ENCODE measurements around the gene EVA1A.

Gene EVA1A, protein sequence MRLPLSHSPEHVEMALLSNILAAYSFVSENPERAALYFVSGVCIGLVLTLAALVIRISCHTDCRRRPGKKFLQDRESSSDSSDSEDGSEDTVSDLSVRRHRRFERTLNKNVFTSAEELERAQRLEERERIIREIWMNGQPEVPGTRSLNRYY

GRCh38 chr2:75560768-75561565, at the start of gene EVA1A:
Gene EVA1A (minus strand): TSS chr2:75560939. CDS start chr2:75518140, 42,799 bp downstream.
- DNase-seq (ENCODE audit: low read depth in 2 of 2): no peak

- no peak for DNase-seq (ENCODE audit: low read depth in 2 of 2)
These were observed 49.3 kb upstream of the EVA1A start for GRCh38 chr2:75609937-75610508.

GRCh38 chr2:75609334-75609689, 48.6 kb upstream of the EVA1A start:
- no peak for DNase-seq (ENCODE audit: low read depth in 2 of 2)

- peak; percentile 5 for DNase-seq (ENCODE audit: low read depth in 2 of 2)
These were observed 48.1 kb upstream of the EVA1A start for GRCh38 chr2:75608684-75609333.

- no peak for DNase-seq (ENCODE audit: low read depth in 2 of 2)
These were observed 47.4 kb upstream of the EVA1A start for GRCh38 chr2:75607988-75608683.

GRCh38 chr2:75607400-75607798, 46.7 kb upstream of the EVA1A start:
- DNase-seq (ENCODE audit: low read depth in 2 of 2): no peak

GRCh38 chr2:75606761-75607399, 46.1 kb upstream of the EVA1A start:
- DNase-seq (ENCODE audit: low read depth in 2 of 2): no peak

DNA sequence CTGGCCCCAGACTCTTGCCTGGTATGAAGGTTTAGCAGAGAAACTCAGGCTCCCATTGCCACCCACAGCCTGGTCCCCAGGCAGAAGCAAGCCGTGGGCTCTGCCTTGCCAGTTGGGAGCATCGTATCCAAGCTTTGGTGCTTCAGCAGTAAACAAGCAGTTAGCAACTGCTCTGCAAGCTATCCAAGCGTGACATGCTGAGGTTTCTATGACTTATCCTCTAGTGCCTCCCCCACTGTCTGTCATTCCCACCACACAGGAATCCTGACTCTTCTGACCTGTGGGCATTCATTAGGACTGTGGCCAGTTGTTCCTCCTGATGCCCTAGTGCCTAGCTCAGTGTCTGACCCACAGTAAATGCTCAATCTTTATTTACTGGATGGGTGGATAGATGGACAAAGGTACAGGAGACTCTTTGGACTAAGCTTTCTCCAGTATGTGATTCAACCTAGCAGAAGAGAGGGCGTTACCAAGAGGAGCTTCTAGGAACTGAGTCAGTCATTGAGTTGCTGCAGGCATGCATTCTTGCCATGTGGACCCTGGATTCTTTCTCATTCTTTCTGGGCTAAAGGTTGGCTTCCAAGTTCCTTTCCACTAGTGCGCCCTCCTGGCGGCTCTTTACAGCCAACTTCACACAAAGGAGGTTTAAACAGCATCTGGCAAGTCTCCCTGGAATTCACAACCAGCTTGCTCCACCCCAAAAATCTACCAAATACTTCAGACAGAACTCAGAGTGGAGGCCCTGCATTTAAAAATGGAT, 45.2 kb upstream of the EVA1A start:
- DNase-seq (ENCODE audit: low read depth in 2 of 2): no peak

DNA sequence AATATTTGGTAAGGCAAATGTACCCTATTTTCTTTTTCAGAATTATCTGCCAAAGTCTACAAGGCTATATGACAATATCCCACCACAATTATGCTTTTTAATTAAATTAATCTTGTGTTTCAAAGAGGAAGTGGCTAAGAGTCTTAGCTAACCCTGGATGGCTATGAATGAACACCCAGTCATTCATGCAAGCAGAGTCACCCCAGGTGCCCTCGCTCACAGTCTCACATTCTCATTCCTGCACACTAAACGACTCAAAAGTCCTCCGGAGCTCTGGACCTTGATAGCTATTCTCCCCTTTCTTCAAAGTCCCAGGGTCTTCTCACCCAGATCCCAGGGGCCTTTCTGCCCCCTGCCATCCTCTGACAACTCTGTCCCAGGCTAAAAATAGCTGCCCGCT, 43.7 kb upstream of the EVA1A start:
- no peak for DNase-seq (ENCODE audit: low read depth in 2 of 2)

DNA sequence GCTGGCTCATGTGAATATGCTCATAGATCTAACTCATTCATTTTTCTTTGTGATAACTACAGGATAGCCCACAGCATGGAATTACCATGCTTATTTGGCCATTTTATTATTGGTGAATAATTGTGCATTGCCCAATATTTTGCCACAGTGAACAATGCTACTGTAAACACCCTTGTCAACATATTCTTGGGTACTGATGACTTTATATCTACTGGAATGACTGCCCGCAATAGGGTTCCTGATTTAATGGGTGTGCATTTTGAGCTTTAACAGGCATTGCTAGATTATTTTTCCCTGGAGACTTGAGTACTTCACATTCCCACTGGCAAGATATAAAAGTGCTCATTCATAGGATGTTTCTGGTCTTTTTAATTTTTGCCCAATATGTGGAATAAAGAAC, 42.7 kb upstream of the EVA1A start:
- no peak for DNase-seq (ENCODE audit: low read depth in 2 of 2)

DNA sequence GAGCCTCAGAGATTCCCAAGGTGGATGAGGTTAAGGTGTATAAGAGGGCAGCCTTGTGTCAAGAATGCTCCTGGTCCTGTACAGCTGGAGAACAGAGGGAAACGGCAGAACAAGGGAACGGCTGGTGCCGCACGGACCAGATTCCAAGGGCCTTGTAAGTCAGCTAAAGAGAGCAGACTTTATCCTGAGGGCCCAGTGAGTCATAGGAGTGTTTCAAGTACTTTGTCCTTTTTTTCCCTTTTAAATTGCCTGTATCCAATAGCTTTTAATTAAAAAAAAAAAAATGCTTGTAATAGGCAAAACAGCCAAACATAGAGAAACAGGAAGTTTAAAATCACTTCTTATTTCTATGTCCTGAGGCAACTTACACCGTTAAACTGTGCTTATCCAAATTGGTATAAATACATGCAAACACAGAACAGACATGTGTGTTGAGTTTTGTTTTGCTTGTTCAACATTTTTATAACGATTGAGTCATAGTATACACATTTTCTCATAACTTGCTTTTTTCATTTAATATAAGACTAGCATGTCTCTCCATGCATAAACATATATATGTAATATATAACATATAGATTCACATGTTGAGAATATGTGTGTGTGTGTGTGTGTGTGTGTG, 42.1 kb upstream of the EVA1A start:
- DNase-seq (ENCODE audit: low read depth in 2 of 2): no peak

DNA sequence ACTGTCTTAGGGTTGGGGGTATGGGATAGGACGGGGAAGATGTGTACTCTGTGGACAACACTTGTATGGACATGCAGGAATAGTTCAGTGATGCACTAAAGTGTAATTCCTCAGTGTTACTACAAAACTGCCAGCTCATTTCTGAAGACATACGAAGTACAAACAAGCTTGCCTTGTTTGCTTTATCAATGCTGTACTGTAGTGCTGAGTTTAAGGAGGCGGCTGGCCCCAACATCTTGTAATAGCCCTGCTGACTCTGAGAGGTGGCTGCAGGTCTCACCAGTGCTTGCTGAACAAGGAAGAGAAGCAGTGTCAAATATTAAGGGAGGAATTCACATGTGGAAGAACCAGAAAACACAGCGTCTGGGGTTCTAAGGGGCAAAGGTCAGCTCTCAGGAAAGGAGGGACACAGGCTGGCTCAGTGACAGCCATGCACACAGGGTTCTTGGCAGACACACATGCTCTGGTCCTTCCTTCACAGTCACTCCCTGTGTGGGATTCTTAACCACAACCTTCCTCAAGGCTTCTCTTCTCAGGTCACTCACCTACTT, 39.8 kb upstream of the EVA1A start:
- no peak for DNase-seq (ENCODE audit: low read depth in 2 of 2)

- DNase-seq (ENCODE audit: low read depth in 2 of 2): no peak
These were observed 37.9 kb upstream of the EVA1A start for GRCh38 chr2:75598589-75599155.

- no peak for DNase-seq (ENCODE audit: low read depth in 2 of 2)
These were observed 37.2 kb upstream of the EVA1A start for GRCh38 chr2:75597949-75598348.

GRCh38 chr2:75596784-75597183, 36.0 kb upstream of the EVA1A start:
- no peak for DNase-seq (ENCODE audit: low read depth in 2 of 2)

DNA sequence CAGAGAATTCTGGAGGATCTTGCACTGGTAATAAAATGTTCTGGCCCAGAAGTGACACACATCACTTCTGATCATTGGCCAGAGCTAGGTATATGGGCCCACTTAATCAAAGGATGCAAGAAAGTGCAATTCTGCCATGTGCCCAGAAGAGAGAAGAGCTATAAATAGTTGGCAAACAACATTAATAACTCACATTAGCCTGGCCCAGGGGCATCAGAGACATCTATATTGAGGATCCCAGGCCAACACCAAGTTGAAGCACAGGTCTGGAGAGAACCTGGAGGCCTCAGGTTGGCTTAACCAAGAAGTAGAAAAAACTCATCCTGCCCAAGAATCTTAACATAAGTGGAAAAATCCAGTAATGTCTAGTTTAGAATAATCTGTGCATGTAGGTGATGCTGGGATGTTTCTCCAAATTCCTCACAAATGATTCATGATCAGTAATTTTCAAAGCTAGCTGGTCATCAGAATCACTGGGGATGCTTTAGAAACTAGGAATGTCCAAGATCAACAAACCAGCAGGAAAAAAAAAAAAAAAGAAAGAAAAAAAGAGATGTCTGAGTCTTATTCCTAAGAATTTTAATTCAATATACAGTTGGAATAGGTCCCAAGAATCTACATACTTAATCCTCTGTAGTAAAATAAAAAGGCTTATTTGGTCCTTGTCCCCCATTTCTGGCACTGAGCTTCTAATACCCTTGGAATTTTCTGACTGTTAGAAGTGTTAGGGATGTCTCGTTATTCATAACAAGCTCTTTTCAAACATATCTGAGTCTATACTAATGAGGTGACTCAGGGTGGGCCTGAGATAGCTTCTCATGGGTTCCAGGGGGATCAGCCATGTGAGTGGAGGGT, 35.0 kb upstream of the EVA1A start:
- DNase-seq (ENCODE audit: low read depth in 2 of 2): no peak

GRCh38 chr2:75594596-75594995, 33.9 kb upstream of the EVA1A start:
- DNase-seq (ENCODE audit: low read depth in 2 of 2): no peak

- DNase-seq (ENCODE audit: low read depth in 2 of 2): no peak
These were observed 32.1 kb upstream of the EVA1A start for GRCh38 chr2:75592888-75593287.

GRCh38 chr2:75592030-75592429, 31.3 kb upstream of the EVA1A start:
- no peak for DNase-seq (ENCODE audit: low read depth in 2 of 2)

All from stimulated activated CD8-positive, alpha-beta memory T cell treated with anti-CD3 and anti-CD28 coated beads, Interleukin-2, amount 100 ng/mL, for 1 hour (primary cell).